ENCODE results near the gene TCFL5.
"Not testable (repeated sequence)": the region's sequence is repeated elsewhere in the genome, so short reads cannot be mapped to it uniquely, and the experiment has no call there.

Gene TCFL5

GRCh38 chr20:62853304-62853703 is 8.3 kb downstream of the TCFL5 start:
- not testable (repeated sequence) for DNase-seq (ENCODE audit: low spot score)

GRCh38 chr20:62852841-62853240 is 8.8 kb downstream of the TCFL5 start:
- DNase-seq (ENCODE audit: low spot score), result no peak

GRCh38 chr20:62852196-62852595 is 9.4 kb downstream of the TCFL5 start:
- DNase-seq (ENCODE audit: low spot score), result no peak

DNA sequence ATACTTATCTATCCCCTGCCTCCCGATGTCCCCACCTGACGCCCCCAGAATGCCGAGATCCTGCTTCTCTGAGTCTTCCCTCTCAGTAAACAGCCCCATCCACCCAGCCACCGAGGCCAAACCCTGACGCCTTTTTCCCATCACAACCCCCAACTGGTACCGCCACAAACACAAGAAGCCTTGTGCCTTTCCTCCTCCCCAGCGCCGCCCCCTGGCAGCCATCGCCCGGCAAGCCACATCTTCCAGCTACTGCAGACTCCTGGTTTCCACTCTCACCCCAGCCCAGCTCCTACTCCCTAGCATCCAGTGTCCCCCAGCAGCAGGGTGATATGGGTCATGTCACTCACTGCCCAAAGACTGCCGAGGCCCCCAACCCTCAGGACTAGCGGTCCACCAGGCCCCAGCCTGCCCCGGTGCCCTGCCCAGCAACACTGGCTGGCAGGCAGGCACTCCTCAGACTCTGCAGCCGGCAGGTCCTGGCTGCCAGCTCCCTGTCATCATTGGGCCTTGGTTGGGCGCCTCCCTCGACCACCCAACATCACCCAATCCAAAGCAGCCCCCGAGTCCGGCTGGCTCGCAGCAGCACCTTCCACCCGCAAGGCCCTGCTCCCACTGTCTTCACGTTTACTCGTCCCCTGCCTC is 11.2 kb downstream of the TCFL5 start:
- DNase-seq (ENCODE audit: low spot score), result no peak

DNA sequence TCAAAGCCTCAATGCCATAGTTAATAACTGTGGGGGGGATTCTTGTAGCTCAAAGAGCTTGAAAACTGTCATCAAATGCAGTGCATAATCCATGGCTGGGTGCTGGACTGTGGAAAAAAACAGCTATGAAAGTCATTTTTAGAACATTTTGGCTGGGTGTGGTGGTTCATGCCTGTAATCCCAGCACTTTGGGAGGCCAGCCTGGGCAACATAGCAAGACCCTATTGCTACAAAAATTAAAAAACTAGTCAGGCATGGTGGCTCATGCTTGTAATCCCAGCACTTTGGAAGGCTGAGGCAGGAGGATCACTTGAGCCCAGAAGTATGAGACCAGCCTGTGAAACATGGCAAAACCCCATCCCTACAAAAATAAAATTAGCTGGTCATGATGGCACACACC is 12.2 kb downstream of the TCFL5 start:
- no peak for DNase-seq (ENCODE audit: low spot score)

GRCh38 chr20:62848917-62849316 is 12.7 kb downstream of the TCFL5 start:
- not testable (repeated sequence) for DNase-seq (ENCODE audit: low spot score)

- no peak for DNase-seq (ENCODE audit: low spot score)
These were observed 15.3 kb downstream of the TCFL5 start for GRCh38 chr20:62846166-62846890.

GRCh38 chr20:62845416-62846160 is 16.0 kb downstream of the TCFL5 start:
- DNase-seq (ENCODE audit: low spot score), result no peak

DNA sequence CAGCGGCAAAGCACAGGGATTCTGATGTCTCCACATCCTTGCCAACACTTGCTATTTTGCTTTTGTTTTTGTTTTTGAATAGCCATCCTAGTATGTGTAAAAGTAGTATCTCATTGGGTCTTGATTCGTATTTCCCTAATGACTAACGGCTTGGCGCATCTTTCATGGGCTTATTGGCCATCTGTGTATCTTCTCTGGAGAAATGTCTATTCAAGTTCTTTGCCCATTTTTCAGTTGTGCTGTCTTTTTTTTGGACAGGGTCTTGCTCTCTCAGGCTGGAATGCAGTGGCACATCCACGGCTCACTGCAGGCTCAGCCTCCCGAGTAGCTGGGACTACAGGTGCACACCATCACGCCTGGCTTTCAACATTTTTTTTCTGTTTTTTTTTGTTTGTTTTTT is 17.4 kb downstream of the TCFL5 start:
- no peak for DNase-seq (ENCODE audit: low spot score)

DNA sequence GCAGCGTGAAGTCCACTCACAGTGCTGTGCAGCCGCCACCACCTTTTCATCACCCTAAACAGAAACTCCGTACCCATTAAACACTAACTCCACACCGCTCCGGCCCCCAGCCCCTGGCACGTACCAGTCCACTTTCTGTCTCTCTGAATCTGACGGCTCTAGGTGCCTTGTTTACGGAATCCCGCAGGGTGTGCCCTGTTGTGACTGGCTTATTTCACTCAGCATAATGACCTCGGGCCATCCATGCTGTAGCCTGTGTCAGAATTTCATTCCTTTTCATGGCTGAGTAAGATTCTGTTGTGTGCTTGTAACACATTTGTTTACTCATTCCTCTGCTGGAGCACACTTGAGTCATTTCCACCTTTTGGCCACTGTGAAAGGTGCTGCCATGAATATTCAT is 18.0 kb downstream of the TCFL5 start:
- DNase-seq (ENCODE audit: low spot score), result no peak

- no peak for DNase-seq (ENCODE audit: low spot score)
These were observed 19.9 kb downstream of the TCFL5 start for GRCh38 chr20:62841705-62842212.

DNA sequence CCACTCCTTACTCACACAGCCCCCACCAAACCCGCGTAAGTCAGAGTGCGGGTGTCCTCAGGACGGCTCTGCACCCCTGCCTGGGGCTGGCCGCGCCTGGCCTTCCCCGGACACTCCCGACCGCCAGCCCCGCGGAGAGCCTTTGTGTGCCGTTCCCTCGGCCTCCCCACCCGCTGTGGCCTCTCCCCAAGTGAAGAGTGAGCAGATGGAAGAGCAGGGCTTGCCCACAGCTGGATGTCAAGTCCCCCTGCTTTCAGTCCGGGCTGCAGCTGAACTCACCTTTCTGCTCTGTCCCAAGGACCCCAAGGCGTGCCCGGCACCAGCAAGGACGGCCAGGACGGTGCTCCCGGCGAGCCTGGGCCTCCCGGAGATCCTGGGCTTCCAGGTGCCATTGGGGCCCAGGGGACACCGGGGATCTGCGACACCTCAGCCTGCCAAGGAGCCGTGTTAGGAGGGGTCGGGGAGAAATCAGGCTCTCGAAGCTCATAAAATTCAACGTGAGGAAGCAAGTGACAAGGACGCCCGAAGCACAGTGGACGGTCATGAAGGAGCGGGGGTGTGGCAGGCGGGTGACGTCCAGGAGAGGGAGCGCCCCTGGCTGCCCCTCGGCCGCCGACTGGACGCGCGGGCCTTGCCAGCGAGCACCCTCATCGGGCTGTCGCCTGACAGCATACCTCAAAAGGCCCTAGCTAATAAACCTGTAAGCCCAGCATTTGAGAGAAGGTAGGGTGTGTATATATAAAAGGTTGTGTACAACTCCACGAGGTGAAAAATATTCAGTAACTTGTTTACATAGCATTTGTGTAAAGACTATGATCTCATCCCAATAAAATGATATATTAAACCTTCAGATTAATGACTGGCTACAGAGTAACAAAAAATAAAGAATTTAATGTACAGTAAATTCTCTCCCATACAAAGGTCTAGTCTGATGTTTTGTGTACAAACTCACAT is 21.1 kb downstream of the TCFL5 start:
- peak; percentile 61 for DNase-seq (ENCODE audit: low spot score)

- DNase-seq (ENCODE audit: low spot score), result no peak
These were observed 21.8 kb downstream of the TCFL5 start for GRCh38 chr20:62839816-62840215.

DNA sequence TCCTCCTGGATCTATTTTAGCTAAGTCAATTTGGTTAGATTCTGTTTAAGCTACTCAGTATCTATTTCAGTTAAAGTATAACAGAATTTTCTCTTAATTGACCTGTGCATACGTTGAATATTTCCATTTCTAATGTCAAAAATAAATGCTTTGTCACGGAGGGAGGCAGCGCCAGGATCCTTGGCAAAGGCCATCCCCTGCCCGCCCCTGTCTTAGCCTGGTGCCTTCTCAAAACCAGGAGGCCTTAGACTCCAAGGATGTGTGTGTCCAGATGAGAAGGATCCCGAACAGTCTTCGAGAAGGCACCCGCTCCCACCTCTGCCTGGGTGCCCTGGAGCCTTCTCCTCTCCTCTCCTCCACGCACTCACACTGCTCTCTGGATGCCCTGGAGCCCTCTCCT is 22.4 kb downstream of the TCFL5 start:
- DNase-seq (ENCODE audit: low spot score), result no peak

GRCh38 chr20:62838128-62838891 is 23.3 kb downstream of the TCFL5 start:
- DNase-seq (ENCODE audit: low spot score), result no peak

- no peak for DNase-seq (ENCODE audit: low spot score)
These were observed 23.9 kb downstream of the TCFL5 start for GRCh38 chr20:62837790-62838127.

DNA sequence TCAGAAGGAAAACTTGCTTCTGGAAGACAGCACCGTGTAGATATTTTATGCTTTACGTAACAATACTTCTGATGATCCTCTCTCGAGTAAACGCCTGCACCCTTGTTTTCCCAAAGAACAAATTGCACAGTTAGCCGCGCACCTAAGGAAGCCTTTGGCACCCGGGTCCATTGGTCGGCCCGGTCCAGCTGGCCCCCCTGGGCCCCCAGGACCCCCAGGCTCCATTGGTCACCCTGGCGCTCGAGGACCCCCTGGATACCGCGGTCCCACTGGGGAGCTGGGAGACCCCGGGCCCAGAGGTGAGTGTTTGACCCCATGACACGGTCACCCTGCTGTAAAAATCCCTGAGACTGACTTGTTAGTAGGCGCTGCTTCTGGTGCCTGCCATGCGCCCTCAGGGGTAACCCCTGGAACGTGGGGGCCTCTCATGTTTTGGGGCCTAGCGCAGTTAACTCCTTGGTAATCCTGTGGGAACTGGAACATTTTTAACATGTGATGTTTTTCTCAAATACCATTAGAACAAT is 24.6 kb downstream of the TCFL5 start:
- DNase-seq (ENCODE audit: low spot score), result peak; percentile 50

DNA sequence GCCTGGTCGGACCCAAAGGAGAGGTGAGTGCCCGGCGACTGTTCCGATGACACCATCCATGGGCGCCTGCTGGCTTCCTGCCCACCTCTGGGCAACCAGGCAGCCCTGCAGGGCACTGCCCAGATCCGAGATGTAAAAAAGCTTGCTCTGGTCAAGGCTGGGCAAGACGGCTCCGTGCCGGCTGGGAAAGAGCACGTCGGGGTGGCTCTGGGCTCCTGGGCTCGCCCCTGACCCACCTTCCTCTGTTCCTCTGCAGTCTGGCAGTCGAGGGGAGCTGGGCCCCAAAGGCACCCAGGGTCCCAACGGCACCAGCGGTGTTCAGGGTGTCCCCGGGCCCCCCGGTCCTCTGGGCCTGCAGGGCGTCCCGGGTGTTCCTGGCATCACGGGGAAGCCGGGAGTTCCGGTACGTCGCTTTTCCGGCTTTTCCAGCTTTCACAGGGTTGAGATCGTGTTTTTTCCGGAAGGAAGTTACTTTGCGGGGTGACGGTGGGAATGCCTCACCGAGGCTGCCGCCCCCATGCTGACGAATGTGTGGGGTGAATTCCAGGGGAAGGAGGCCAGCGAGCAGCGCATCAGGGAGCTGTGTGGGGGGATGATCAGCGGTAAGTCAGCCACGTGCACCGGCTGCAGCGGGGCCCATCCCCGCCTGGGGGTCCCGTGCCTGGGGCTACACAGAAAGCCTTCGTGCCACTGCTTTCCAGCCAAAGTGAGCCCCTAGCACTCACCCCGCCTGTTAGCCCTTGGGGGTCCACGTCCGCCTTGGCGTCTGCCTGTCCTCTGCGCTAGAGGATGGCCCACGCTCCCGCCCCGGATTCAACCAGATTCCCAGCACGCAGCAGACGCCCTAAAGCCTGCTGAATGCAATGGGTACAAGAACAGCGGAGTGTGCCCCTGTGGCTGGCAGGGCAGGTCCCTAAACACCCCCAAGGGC is 25.4 kb downstream of the TCFL5 start:
- DNase-seq (ENCODE audit: low spot score), result peak; percentile 65

- no peak for DNase-seq (ENCODE audit: low spot score)
These were observed 26.5 kb downstream of the TCFL5 start for GRCh38 chr20:62834967-62835730.
